ENCODE measurements around the gene LIN7B. TPM values are rescaled to one million over a fixed set of nuclear protein-coding genes. Genes with fewer than 3 reads are reported as not detected.
"Not testable (repeated sequence)": the region's sequence is repeated elsewhere in the genome, so short reads cannot be mapped to it uniquely, and the experiment has no call there.

Gene LIN7B
- total RNA-seq, 1 donor from 2014 or later = 3.6 TPM

DNA sequence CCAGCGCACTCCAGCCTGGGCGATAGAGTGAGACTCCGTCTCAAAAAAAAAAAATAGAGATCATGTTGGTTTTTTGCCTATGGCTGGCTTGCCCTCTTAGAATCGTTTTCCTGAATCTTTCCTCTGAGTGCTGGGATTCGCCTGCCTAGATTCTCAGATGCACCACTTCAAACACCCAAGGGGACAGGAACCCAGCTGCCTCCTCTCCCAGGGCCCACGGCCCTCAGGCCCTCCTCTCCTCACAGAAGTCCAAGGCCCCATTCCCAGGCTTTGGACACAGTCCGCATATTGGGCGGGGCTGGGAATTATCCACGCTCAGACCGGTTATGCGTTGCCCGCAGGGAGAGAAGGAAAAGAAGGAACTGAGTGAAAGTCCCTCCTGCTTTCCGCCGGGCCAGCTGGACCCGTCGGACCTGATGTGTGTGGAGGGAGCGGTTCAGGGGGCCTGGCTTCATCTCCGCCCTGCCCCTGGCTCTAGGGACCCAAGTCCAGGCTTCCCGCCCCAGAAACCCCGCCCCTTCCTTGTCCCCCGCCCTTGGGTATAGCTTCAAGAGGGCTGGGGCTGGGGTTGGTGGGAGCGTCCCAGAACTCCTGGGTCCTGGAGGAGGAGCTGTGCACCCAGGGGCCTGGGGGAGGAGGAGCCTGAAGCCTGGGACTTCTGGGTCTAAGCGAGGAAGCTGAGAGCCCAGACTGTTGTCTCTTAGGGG is 11.0 kb downstream of the LIN7B start:
- POLR2A ChIA-PET = interaction anchor here (0.6 kb wide), 1 partner anchor 10 kb away, joined by 5 read pairs; no protein-coding TSS in a partner anchor

GRCh38 chr19:49126575-49126974 is 12.4 kb downstream of the LIN7B start:
- no peak for DNase-seq
- intact Hi-C loops (cut with micrococcal nuclease) = no loop called here
- POLR2A ChIA-PET = interaction anchor here (0.6 kb wide), 1 partner anchor 733 kb away, joined by 3 read pairs; the partner anchor contains the start of gene GRIN2D
- no peak overlapping the region for H3K4me3 Mint-ChIP-seq
- H3K9me3 Mint-ChIP-seq = no peaks in the 10 kb centered on the region
- CTCF ChIA-PET = no interaction called here
- TF ChIP-seq, protein P1, sequence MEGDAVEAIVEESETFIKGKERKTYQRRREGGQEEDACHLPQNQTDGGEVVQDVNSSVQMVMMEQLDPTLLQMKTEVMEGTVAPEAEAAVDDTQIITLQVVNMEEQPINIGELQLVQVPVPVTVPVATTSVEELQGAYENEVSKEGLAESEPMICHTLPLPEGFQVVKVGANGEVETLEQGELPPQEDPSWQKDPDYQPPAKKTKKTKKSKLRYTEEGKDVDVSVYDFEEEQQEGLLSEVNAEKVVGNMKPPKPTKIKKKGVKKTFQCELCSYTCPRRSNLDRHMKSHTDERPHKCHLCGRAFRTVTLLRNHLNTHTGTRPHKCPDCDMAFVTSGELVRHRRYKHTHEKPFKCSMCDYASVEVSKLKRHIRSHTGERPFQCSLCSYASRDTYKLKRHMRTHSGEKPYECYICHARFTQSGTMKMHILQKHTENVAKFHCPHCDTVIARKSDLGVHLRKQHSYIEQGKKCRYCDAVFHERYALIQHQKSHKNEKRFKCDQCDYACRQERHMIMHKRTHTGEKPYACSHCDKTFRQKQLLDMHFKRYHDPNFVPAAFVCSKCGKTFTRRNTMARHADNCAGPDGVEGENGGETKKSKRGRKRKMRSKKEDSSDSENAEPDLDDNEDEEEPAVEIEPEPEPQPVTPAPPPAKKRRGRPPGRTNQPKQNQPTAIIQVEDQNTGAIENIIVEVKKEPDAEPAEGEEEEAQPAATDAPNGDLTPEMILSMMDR (IDR thresholded peaks at IDR 0.05) = no peak
- peaks cover 12% of the 10 kb centered on the region for H3K4me1 Mint-ChIP-seq
- H3K36me3 Mint-ChIP-seq (ENCODE audit: low read depth) = no peaks in the 10 kb centered on the region
- ATAC-seq (ENCODE audit: low read depth) = no peak
- no peaks in the 10 kb centered on the region for H3K27me3 Mint-ChIP-seq
- H3K27ac Mint-ChIP-seq = no peak overlapping the region

More for the DNA sequence above, 11.0 kb downstream of the LIN7B start:
- H3K4me3 Mint-ChIP-seq = no peak overlapping the region
- H3K27ac Mint-ChIP-seq = no peak overlapping the region
- no peaks in the 10 kb centered on the region for H3K9me3 Mint-ChIP-seq
- intact Hi-C loops (cut with micrococcal nuclease) = no loop called here
- no peak for DNase-seq
- ATAC-seq (ENCODE audit: low read depth) = no peak
- H3K4me1 Mint-ChIP-seq = peaks cover 20% of the 10 kb centered on the region
- TF ChIP-seq, protein P1 (IDR thresholded peaks at IDR 0.05) = no peak
- H3K27me3 Mint-ChIP-seq = peaks cover 7% of the 10 kb centered on the region
- CTCF ChIA-PET = no interaction called here
- H3K36me3 Mint-ChIP-seq (ENCODE audit: low read depth) = no peaks in the 10 kb centered on the region

GRCh38 chr19:49127225-49127624 is 13.1 kb downstream of the LIN7B start:
- H3K9me3 Mint-ChIP-seq; intact Hi-C loops (cut with micrococcal nuclease); H3K27me3 Mint-ChIP-seq; H3K4me3 Mint-ChIP-seq; H3K27ac Mint-ChIP-seq; ATAC-seq (ENCODE audit: low read depth); DNase-seq; H3K36me3 Mint-ChIP-seq (ENCODE audit: low read depth): not testable (repeated sequence)
- ChIA-PET CTCF (interaction anchor here (0.9 to 1.2 kb wide), 3 partner anchors 29 to 134 kb away, joined by 4 to 7 read pairs (median 4); partner anchors contain the start of gene RUVBL2), POLR2A (interaction anchor here (0.6 to 1.7 kb wide), 9 partner anchors 13 to 734 kb away, joined by 3 to 10 read pairs (median 4); partner anchors contain the start of genes GRIN2D, LIN7B and RUVBL2)
- H3K4me1 Mint-ChIP-seq = peaks cover 12% of the 10 kb centered on the region

- H3K9me3 Mint-ChIP-seq = no peaks in the 10 kb centered on the region
- ChIA-PET CTCF (interaction anchor here (0.9 to 1.2 kb wide), 4 partner anchors 14 to 134 kb away, joined by 4 to 7 read pairs (median 4); partner anchors contain the start of genes LIN7B and RUVBL2), POLR2A (interaction anchor here (0.6 to 1.7 kb wide), 9 partner anchors 8 to 548 kb away, joined by 3 to 10 read pairs (median 4); partner anchors contain the start of genes LIN7B, PPFIA3 and RUVBL2)
- intact Hi-C loops (cut with micrococcal nuclease) = loop anchor here (1.0 to 2.0 kb wide), 3 partner anchors 9 to 19 kb away; partner anchors contain the start of genes C19orf73, LIN7B and PPFIA3
- peak; percentile 90 for DNase-seq
- H3K4me1 Mint-ChIP-seq = peaks cover 12% of the 10 kb centered on the region
- H3K27ac Mint-ChIP-seq = peak overlapping the region; percentile 71
- TF ChIP-seq, protein P1 (IDR thresholded peaks at IDR 0.05) = no peak
- ATAC-seq (ENCODE audit: low read depth) = peak; percentile 96
- H3K36me3 Mint-ChIP-seq (ENCODE audit: low read depth) = no peaks in the 10 kb centered on the region
- H3K27me3 Mint-ChIP-seq = peaks cover 4% of the 10 kb centered on the region
- peak overlapping the region; percentile 86 for H3K4me3 Mint-ChIP-seq
Measured at GRCh38 chr19:49127674-49128544, 13.7 kb downstream of the LIN7B start.

DNA sequence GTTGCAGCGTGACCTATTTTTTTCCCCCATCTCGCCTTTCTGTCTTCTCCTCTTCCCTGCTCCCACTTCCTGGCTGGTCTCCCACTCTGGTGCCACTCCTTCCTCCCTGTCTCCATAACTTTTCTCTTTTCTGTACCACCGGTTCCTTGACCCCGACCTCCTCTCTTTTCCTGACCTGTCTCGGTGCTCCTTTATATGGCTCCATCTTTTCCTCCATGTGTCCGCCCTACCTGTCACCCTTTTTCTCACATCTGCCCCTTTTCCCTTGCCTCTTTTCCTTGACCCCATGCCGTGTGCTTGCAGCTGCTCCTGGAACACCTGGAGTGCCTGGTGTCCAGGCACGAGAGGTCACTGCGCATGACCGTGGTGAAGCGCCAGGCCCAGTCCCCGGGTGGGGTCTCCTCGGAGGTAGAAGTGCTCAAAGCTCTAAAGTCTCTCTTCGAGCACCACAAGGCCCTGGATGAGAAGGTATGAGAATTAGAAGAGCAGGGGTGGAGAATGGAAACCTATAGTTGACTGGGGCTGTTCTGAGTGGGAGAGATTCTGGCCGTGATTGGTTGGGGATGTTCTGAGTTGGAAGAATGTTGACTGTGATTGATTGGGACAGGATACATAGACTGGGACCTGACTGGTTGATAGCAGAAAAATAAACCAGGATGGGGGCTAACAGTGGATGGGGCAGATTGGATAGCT is 14.5 kb downstream of the LIN7B start:
- H3K27me3 Mint-ChIP-seq = peaks cover 10% of the 10 kb centered on the region
- peaks cover 18% of the 10 kb centered on the region for H3K4me1 Mint-ChIP-seq
- TF ChIP-seq, protein P1 (IDR thresholded peaks at IDR 0.05) = no peak
- no peaks in the 10 kb centered on the region for H3K36me3 Mint-ChIP-seq (ENCODE audit: low read depth)
- DNase-seq (no peak), ATAC-seq (ENCODE audit: low read depth) (no peak)
- CTCF ChIA-PET = interaction anchor here (1.0 to 1.8 kb wide), 5 partner anchors 14 to 135 kb away, joined by 4 to 7 read pairs (median 5); partner anchors contain the start of genes LIN7B and RUVBL2
- intact Hi-C loops (cut with micrococcal nuclease) = loop anchor here (1.0 to 2.0 kb wide), 3 partner anchors 9 to 18 kb away; partner anchors contain the start of genes C19orf73, LIN7B and PPFIA3
- H3K9me3 Mint-ChIP-seq = no peaks in the 10 kb centered on the region
- H3K27ac Mint-ChIP-seq = no peak overlapping the region
- POLR2A ChIA-PET = interaction anchor here (1.2 to 1.7 kb wide), 4 partner anchors 9 to 135 kb away, joined by 4 to 10 read pairs (median 5); partner anchors contain the start of genes LIN7B, PPFIA3 and RUVBL2
- peak overlapping the region; percentile 86 for H3K4me3 Mint-ChIP-seq

Measured in activated B cell treated with CpG ODN at 0.5 μM for 24 hours (primary cell).